Measurements from ENCODE around the gene RETREG3. TPM values are rescaled to one million over a fixed set of nuclear protein-coding genes. Genes with fewer than 3 reads are reported as not detected.
"Not testable (repeated sequence)": the region's sequence is repeated elsewhere in the genome, so short reads cannot be mapped to it uniquely, and the experiment has no call there.

The RETREG3 gene
- total RNA-seq, 1 donor from 2014 or later = 75.4 TPM

- no peak overlapping the region for H3K27ac ChIP-seq
- peaks cover 40% of the 10 kb centered on the region for H3K4me1 ChIP-seq
- no peaks in the 10 kb centered on the region for H3K9me3 ChIP-seq
Measured at GRCh38 chr17:42559075-42559474, 50.1 kb downstream of the RETREG3 start.

GRCh38 chr17:42555961-42556617, 53.1 kb downstream of the RETREG3 start:
- H3K4me3 ChIP-seq; H3K36me3 ChIP-seq; H3K27me3 ChIP-seq; H3K27ac ChIP-seq; DNase-seq (ENCODE audit: extremely low spot score in 2 of 2); intact Hi-C loops (cut with DNase I); H3K9me3 ChIP-seq: not testable (repeated sequence)
- H3K4me1 ChIP-seq = peaks cover 29% of the 10 kb centered on the region

More at GRCh38 chr17:42559075-42559474, 50.1 kb downstream of the RETREG3 start:
- no peak for TF ChIP-seq POLR2AphosphoS5 (IDR thresholded peaks at IDR 0.05; ENCODE audit: insufficient read depth in 1 of 2, low read depth in 1 of 2)
- TF ChIP-seq CTCF (IDR thresholded peaks at IDR 0.05) = no peak
- TF ChIP-seq POLR2A (IDR thresholded peaks at IDR 0.05) = no peak
- no peak for DNase-seq (ENCODE audit: extremely low spot score in 2 of 2)
- Histone ChIP-seq H3K27me3 (no peaks in the 10 kb centered on the region), H3K36me3 (peaks cover 0 to 4% of the 10 kb centered on the region in 2 donors), H3K4me3 (no peak overlapping the region)
- intact Hi-C loops (cut with DNase I) = no loop called here

- H3K9me3 ChIP-seq = no peaks in the 10 kb centered on the region
- peaks cover 29% of the 10 kb centered on the region for H3K4me1 ChIP-seq
- H3K36me3 ChIP-seq = no peaks in the 10 kb centered on the region
- TF ChIP-seq CTCF (IDR thresholded peaks at IDR 0.05) (no peak), POLR2AphosphoS5 (IDR thresholded peaks at IDR 0.05; ENCODE audit: insufficient read depth in 1 of 2, low read depth in 1 of 2) (no peak), POLR2A (IDR thresholded peaks at IDR 0.05) (no peak)
- intact Hi-C loops (cut with DNase I) = no loop called here
- H3K27ac ChIP-seq = peak overlapping the region; percentile 74
- H3K4me3 ChIP-seq = peak overlapping the region; percentile 72 to 76
- peak in 1 of 2 donors; percentile 80 for DNase-seq (ENCODE audit: extremely low spot score in 2 of 2)
- no peaks in the 10 kb centered on the region for H3K27me3 ChIP-seq
Measured at GRCh38 chr17:42555122-42555622, 54.0 kb downstream of the RETREG3 start.

- no peaks in the 10 kb centered on the region for H3K36me3 ChIP-seq
- DNase-seq (ENCODE audit: extremely low spot score in 2 of 2) = peak in 1 of 2 donors; percentile 87
- intact Hi-C loops (cut with DNase I) = no loop called here
- peak overlapping the region; percentile 72 to 76 for H3K4me3 ChIP-seq
- H3K9me3 ChIP-seq = no peaks in the 10 kb centered on the region
- H3K27ac ChIP-seq = peak overlapping the region; percentile 74
- TF ChIP-seq CTCF (IDR thresholded peaks at IDR 0.05) (peak in 1 of 3 experiments; percentile 16), POLR2A (IDR thresholded peaks at IDR 0.05) (peak in 1 of 2 donors; percentile 65), POLR2AphosphoS5 (IDR thresholded peaks at IDR 0.05; ENCODE audit: insufficient read depth in 1 of 2, low read depth in 1 of 2) (peak; percentile 64 to 94)
- peaks cover 29% of the 10 kb centered on the region for H3K4me1 ChIP-seq
- H3K27me3 ChIP-seq = no peaks in the 10 kb centered on the region
Measured at GRCh38 chr17:42554250-42555121, 54.7 kb downstream of the RETREG3 start.

GRCh38 chr17:42553866-42554249, 55.3 kb downstream of the RETREG3 start:
- Histone ChIP-seq H3K36me3 (no peaks in the 10 kb centered on the region), H3K4me1 (peaks cover 32% of the 10 kb centered on the region), H3K27me3 (no peaks in the 10 kb centered on the region), H3K9me3 (no peaks in the 10 kb centered on the region), H3K4me3 (peak overlapping the region; percentile 72 to 76), H3K27ac (peak overlapping the region; percentile 74)
- TF ChIP-seq CTCF (IDR thresholded peaks at IDR 0.05) = no peak
- TF ChIP-seq POLR2AphosphoS5 (IDR thresholded peaks at IDR 0.05; ENCODE audit: insufficient read depth in 1 of 2, low read depth in 1 of 2) = no peak
- TF ChIP-seq POLR2A (IDR thresholded peaks at IDR 0.05) = no peak
- DNase-seq (ENCODE audit: extremely low spot score in 2 of 2) = peak in 1 of 2 donors; percentile 83
- intact Hi-C loops (cut with DNase I) = no loop called here
